Right ventricle myocardium inferior (tissue), 1 donor: ENCODE data around the gene MCOLN3. TPM values are rescaled to one million over a fixed set of nuclear protein-coding genes. Genes with fewer than 3 reads are reported as not detected.
A peak's percentile ranks its signal among the peaks of the same experiment; 100 is the strongest.

ENCODE experiments used
- ATAC-seq: fragments of 200-7000 bp; cut with Tn5 transposase; one replicate; pipeline ENCODE4 v1.9.1; 2020; ENCODE audit warnings: mild to moderate bottlenecking, moderate library complexity
- DNase-seq: peaks from one replicate; pipeline ENCODE4 v3.0.0; 2021; ENCODE audit errors: missing footprints
- intact Hi-C: fragments of 100-400 bp; cut with DNase I; formaldehyde crosslinking; loops from one replicate; pipeline ENCODE4 v1.11.0; 2022
- long read RNA-seq: library from polyadenylated mRNA; unstranded; transcript quantifications from one replicate; pipeline ENCODE4 v2.0.0, GENCODE V29; 2021
- total RNA-seq: library from RNA; stranded (reverse); fragmentation: NEBNext Ultra II Directional; extraction: Animal tissue kit (Norgen Biotek cat#: 25700); gene quantifications from one replicate; pipeline ENCODE4 v1.2.1, GENCODE V29; 2021
- donor health status: DM: no; HTN: yes; CAD: no; lungs with severe emphysema.

The MCOLN3 gene, protein sequence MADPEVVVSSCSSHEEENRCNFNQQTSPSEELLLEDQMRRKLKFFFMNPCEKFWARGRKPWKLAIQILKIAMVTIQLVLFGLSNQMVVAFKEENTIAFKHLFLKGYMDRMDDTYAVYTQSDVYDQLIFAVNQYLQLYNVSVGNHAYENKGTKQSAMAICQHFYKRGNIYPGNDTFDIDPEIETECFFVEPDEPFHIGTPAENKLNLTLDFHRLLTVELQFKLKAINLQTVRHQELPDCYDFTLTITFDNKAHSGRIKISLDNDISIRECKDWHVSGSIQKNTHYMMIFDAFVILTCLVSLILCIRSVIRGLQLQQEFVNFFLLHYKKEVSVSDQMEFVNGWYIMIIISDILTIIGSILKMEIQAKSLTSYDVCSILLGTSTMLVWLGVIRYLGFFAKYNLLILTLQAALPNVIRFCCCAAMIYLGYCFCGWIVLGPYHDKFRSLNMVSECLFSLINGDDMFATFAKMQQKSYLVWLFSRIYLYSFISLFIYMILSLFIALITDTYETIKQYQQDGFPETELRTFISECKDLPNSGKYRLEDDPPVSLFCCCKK
- total RNA-seq = 1.2 TPM
- long read RNA-seq = 0 reads

- ATAC-seq (peak; percentile 48), DNase-seq (no peak)
- intact Hi-C loops = no loop called here
Measured at GRCh38 chr1:85048296-85049064, at the start of gene MCOLN3. Gene MCOLN3 (minus strand): TSS chr1:85048500. CDS start chr1:85045360, 3,140 bp downstream.

- intact Hi-C loops = no loop called here
- DNase-seq = no peak
- ATAC-seq = no peak
Measured at GRCh38 chr1:85093644-85094043, 45.3 kb upstream of the MCOLN3 start.

GRCh38 chr1:85091671-85092280 lies 43.5 kb upstream of the MCOLN3 start:
- no peak for ATAC-seq
- intact Hi-C loops = no loop called here
- DNase-seq = no peak

- intact Hi-C loops = no loop called here
- DNase-seq = no peak
- peak; percentile 67 for ATAC-seq
Measured at GRCh38 chr1:85090225-85090624, 41.9 kb upstream of the MCOLN3 start.

- ATAC-seq = peak; percentile 37
- no peak for DNase-seq
- intact Hi-C loops = loop anchor here (10.0 kb wide), 1 partner anchor 144 kb away; no protein-coding TSS in a partner anchor
Measured at GRCh38 chr1:85089203-85089602, 40.9 kb upstream of the MCOLN3 start.

- ATAC-seq = no peak
- intact Hi-C loops = loop anchor here (10.0 kb wide), 1 partner anchor 144 kb away; no protein-coding TSS in a partner anchor
- DNase-seq = no peak
Measured at GRCh38 chr1:85088408-85088784, 40.1 kb upstream of the MCOLN3 start.

GRCh38 chr1:85087659-85088407 lies 39.5 kb upstream of the MCOLN3 start:
- DNase-seq (no peak), ATAC-seq (no peak)
- intact Hi-C loops = loop anchor here (10.0 kb wide), 1 partner anchor 143 kb away; no protein-coding TSS in a partner anchor

- intact Hi-C loops = loop anchor here (10.0 kb wide), 1 partner anchor 141 kb away; no protein-coding TSS in a partner anchor
Measured at GRCh38 chr1:85085417-85085816, 37.1 kb upstream of the MCOLN3 start.

GRCh38 chr1:85078903-85079302 lies 30.6 kb upstream of the MCOLN3 start:
- ATAC-seq = no peak

More at GRCh38 chr1:85085417-85085816, 37.1 kb upstream of the MCOLN3 start:
- no peak for DNase-seq
- no peak for ATAC-seq

DNA sequence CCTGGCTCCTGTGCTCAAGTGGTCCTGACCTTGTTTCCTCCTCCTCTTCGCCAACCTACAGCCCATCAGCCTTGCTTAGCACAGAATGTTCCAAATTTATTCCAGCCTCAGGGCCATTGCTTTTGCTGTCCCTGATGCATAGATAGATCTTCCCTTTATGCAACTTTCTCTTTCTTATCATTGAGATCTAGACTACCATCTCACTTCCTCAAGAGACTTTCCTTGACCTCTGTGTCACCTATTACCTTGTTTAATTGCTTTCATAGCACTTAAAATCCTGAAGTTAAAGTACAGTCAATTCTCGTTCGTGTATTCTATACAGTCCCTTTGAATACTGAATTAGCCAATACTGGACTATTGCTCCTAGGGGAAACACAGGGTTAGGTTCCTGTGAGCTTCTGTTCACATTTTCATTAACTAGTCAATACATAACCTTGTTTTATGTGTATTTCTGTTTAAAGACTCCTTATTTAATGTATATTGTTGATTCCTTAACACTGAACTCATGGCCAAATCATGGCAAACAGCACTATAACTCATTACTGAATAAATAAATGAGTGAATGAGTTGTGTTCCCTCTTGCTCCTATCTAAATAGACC lies 26.2 kb upstream of the MCOLN3 start:
- intact Hi-C loops = no loop called here
- DNase-seq (no peak), ATAC-seq (no peak)

More at GRCh38 chr1:85078903-85079302, 30.6 kb upstream of the MCOLN3 start:
- intact Hi-C loops = no loop called here
- no peak for DNase-seq

DNA sequence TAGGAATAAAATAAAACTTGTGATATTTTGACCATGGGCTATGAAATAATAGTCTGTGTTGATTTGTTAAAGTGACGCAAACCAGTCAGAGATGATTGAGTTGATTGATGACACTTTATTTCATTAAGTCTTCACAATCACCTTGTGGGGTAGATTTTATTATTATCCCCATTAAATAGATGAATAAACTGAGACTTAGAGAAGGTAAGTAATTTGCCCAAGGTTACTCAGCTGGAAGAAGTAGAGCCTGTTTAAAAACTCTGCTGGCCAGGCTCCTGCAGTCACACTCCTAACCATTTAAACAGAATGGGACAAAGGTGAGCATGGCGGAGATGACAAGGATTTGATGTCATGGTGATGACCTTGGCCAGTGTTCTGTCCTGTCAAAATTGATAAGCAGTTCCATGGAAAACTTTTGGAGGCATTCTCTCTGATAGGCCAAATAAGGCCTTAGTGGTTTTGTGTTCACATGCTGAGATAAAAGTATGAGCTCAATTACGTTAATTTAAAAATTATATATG lies 22.7 kb upstream of the MCOLN3 start:
- ATAC-seq (no peak), DNase-seq (no peak)
- intact Hi-C loops = no loop called here

GRCh38 chr1:85068846-85069245 lies 20.5 kb upstream of the MCOLN3 start:
- intact Hi-C loops = no loop called here
- DNase-seq (no peak), ATAC-seq (no peak)

GRCh38 chr1:85065550-85065949 lies 17.2 kb upstream of the MCOLN3 start:
- DNase-seq (no peak), ATAC-seq (no peak)
- intact Hi-C loops = no loop called here

DNA sequence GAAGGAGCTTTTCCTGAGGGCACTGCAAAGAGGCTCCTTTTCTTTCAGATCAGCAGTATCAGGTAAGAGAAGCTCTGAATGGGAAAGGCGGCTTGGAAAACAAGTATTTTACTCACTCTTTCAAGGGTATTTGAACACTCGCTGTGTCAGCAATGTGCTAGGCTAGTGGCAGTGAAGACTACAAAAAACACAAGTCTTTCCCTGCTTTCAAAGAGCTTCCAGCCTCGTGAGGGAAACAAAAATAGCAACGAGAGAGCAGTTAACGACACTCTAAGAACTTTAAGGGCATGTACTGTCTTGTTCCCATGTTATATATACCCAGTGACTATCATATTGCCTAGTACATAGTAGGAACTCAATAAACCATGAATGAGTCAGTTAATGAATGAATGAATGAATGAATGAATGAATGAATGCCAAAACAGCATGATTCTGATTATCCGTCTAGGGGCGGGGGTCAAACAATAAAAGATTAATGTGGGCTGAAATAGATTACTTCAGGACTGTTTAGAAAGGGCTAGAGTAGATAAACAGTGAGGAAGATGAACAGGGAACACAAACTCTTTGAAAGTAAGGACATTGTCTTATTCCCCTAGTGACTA lies 14.2 kb upstream of the MCOLN3 start:
- intact Hi-C loops = no loop called here
- ATAC-seq = peak; percentile 34
- DNase-seq = no peak

DNA sequence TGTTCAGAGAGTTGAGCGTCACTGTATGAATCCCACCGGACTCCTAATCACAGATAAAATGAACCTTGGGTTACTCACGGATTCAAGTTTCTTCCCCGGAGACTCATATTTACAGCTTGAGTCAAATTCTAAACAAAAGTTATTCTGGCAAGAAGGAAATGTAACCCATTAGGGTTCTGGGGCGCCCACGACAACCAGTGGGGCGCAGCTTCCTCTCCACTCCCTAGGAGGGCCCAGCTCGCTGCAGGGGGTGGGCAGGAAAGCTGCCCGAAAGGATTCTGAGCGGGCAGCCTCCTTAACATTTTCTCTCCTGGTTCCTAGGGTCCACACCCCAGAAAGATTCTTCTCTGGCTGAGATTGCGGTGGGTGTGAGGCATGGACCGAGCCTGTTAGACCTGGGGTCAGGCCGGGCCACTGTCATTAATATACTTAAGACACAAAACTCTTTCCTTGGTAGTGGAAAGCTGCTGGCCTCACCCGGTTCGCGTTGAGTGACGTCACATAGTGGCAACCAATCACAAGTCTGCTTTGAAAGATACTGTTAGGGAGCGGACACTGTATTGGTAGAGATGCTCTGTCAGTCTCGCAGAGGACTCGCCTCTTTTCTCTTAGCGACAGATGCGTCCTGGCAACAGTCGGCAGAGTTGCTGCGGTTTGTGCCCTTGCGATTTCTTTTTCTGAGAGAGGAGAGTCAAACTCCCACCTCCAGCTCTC lies 13.6 kb upstream of the MCOLN3 start:
- intact Hi-C loops = no loop called here
- ATAC-seq = peak; percentile 99
- DNase-seq = peak; percentile 85

DNA sequence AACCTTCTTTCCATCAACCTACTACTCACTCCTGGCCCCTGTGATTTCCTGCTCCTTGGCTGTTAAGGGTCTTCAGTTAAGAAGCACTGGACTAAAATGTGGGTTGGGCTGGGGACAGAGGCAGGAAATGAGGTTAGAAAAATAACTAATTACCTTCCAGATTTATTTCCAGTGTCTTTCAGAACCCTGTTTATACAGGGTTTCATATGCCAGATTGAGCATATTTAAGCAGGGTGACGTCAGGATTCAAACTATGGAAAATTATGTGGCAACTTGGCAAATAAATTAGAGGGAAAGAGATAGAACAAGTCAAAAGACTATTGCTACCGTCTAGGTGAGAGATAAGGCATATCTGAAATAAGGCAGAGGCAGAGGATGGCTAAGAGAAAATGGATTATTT lies 11.7 kb upstream of the MCOLN3 start:
- ATAC-seq = no peak
- intact Hi-C loops = no loop called here
- DNase-seq = no peak

DNA sequence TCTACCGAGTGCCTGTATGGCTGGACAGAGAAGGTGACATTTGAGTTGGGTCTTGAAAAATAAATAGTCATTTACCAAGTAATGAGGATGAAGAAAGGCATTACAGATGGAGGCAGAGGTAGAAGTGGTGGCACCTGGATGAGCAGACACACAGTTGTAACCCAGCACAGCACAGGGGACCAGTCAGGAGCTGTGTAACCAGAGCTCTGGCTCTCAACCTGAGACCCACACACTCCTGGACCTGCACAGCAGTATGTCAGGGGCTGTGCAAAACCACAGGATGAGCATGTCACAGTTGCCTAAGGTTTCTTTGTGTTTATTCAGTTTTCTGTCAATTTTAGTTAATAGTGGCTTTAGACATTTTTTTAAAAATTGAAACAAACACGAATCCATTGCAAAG lies 11.3 kb upstream of the MCOLN3 start:
- no peak for DNase-seq
- no peak for ATAC-seq
- intact Hi-C loops = no loop called here
